HepG2 (cell line): ENCODE measurements around the gene RHOT2. TPM values are rescaled to one million over a fixed set of nuclear protein-coding genes. Genes with fewer than 3 reads are reported as not detected.
A peak's percentile ranks its signal among the peaks of the same experiment; 100 is the strongest.
"Not testable (repeated sequence)": the region's sequence is repeated elsewhere in the genome, so short reads cannot be mapped to it uniquely, and the experiment has no call there.

Experiments
- ATAC-seq: fragments of 200-7000 bp; cut with Tn5 transposase; 3 replicates; pipeline ENCODE4 v1.9.1; 2020; ENCODE audit warnings: mild to moderate bottlenecking, moderate library complexity
- BruUV-seq: library from RNA; stranded (reverse); fragments of 400-500 nt; replicated peaks from 2 replicates; lab custom pipeline; 2021; lab: Mats Ljungman, UMichigan
- CTCF ChIA-PET: fragments of 300-600 bp; formaldehyde crosslinking; extraction: SDS; loops from one replicate; lab custom pipeline; 2021; ENCODE audit warnings: low total read pairs, inconsistent platforms, low intra/inter-chr PET ratio; lab: Yijun Ruan, JAX
- POLR2A ChIA-PET: fragments of 350-600 bp; sonication (Branson Sonifier 250); formaldehyde crosslinking; loops from one replicate; lab custom pipeline; 2020; ENCODE audit warnings: antibody characterized with exemption, inconsistent platforms; lab: Yijun Ruan, JAX
- DNase-seq: peaks from one replicate; pipeline ENCODE4 v3.0.0-alpha.2; 2015; ENCODE audit warnings: low spot score
- FAIRE-seq: peaks from 3 replicates; lab custom pipeline; 2011; peaks lifted over from hg19 to GRCh38; lab: Jason Lieb, UNC
- H2AFZ ChIP-seq: one replicate; pipeline ENCODE4 v1.6.1; 2011; ENCODE audit warnings: low read length, inconsistent platforms
- H3K27ac ChIP-seq: fragments of 300-600 bp; 3 replicates; pipeline ENCODE4 v1.8.0; 2011; ENCODE audit warnings: mixed run types, mild to moderate bottlenecking, mixed read lengths, low read length, inconsistent platforms; ENCODE audit not compliant: insufficient read depth; ENCODE audit errors: extremely low read length
- H3K27me3 ChIP-seq, 2 experiments: fragments of 200-600 bp in 1 of 2; 2 replicates in 1 of 2; 3 replicates in 1 of 2; pipeline versions ENCODE4 v1.6.0 to v1.8.0; 2011; ENCODE audit warnings: low read length in 2 of 2, mild to moderate bottlenecking in 2 of 2, moderate library complexity in 2 of 2, inconsistent platforms in 1 of 2; ENCODE audit not compliant: insufficient read depth in 2 of 2, control insufficient read depth in 1 of 2
- H3K36me3 ChIP-seq, 2 experiments: fragments of 200-600 bp in 1 of 2; replicated peaks in 1 of 2; 2 replicates in 1 of 2; 3 replicates in 1 of 2; pipeline versions ENCODE4 v1.5.1 to v1.8.0; 2011; ENCODE audit warnings: low read length in 2 of 2, inconsistent platforms in 1 of 2; ENCODE audit not compliant: insufficient read depth in 2 of 2, control insufficient read depth in 1 of 2
- H3K4me1 ChIP-seq: 2 replicates; pipeline ENCODE4 v1.5.1; 2012; ENCODE audit warnings: low read length, inconsistent platforms; ENCODE audit not compliant: insufficient read depth
- H3K4me2 ChIP-seq: 2 replicates; pipeline ENCODE4 v1.6.0; 2011; ENCODE audit warnings: low read depth, low read length, inconsistent platforms
- H3K4me3 ChIP-seq, 3 experiments: fragments of 200-600 bp in 1 of 3; sonication (generic), shearing (Covaris generic) in 1 of 3; replicated peaks in 1 of 3; 2 replicates each; pipeline ENCODE4 v1.5.1; 2011 to 2016; ENCODE audit warnings: low read length in 3 of 3, inconsistent platforms in 2 of 3, low read depth in 2 of 3, mild to moderate bottlenecking in 2 of 3, control low read depth in 1 of 3, mixed read lengths in 1 of 3; ENCODE audit not compliant: insufficient read depth in 1 of 3
- H3K79me2 ChIP-seq: one replicate; pipeline ENCODE4 v1.6.1; 2011; ENCODE audit warnings: low read length, inconsistent platforms; ENCODE audit not compliant: insufficient read depth
- H3K9ac ChIP-seq: 2 replicates; pipeline ENCODE4 v1.6.0; 2011; ENCODE audit warnings: mild to moderate bottlenecking, low read depth, low read length, inconsistent platforms; ENCODE audit not compliant: insufficient read depth
- H3K9me3 ChIP-seq: 2 replicates; pipeline ENCODE4 v1.5.1; 2012; ENCODE audit warnings: mild to moderate bottlenecking, low read length
- H4K20me1 ChIP-seq: 2 replicates; pipeline ENCODE4 v1.6.0; 2011; ENCODE audit warnings: inconsistent platforms, mild to moderate bottlenecking, low read length, moderate library complexity; ENCODE audit not compliant: insufficient read depth
- MTA1 ChIP-seq: sonication (generic); formaldehyde crosslinking; IDR thresholded peaks from 2 replicates; pipeline ENCODE4 v1.4.0; 2020; ENCODE audit warnings: missing genetic modification reagents, mild to moderate bottlenecking, borderline replicate concordance
- PCBP1 ChIP-seq: fragments of 200-400 bp; formaldehyde crosslinking; IDR thresholded peaks from 2 replicates; pipeline ENCODE4 v1.6.1; 2017; ENCODE audit warnings: mild to moderate bottlenecking, low read depth, low read length, borderline replicate concordance
- RARG ChIP-seq: sonication (generic); formaldehyde crosslinking; IDR thresholded peaks from 2 replicates; pipeline ENCODE4 v1.4.0; 2020; ENCODE audit warnings: low read depth, mild to moderate bottlenecking, missing genetic modification reagents
- ZEB1 ChIP-seq: IDR thresholded peaks from 2 replicates; pipeline ENCODE4 v1.6.1; 2012; ENCODE audit warnings: mild to moderate bottlenecking, low read depth, inconsistent platforms; ENCODE audit not compliant: insufficient replicate concordance
- WGBS: methylation state at CpG from one replicate; pipeline ENCODE4 v1.1.6; 2017; ENCODE audit warnings: low lambda C conversion rate; 5-methylcytosine and 5-hydroxymethylcytosine counted together
- in situ Hi-C: cut with HindIII; loops from 2 replicates; pipeline ENCODE4 v1.10.0; 2017; ENCODE audit warnings: low pct_unique_long_range_greater_than_20kb; ENCODE audit not compliant: extremely low pct_ligation_motif_present
- intact Hi-C: fragments of 100-400 bp; cut with micrococcal nuclease; formaldehyde crosslinking; loops from one replicate; pipeline ENCODE4 v1.10.0; 2022; ENCODE audit not compliant: unreplicated experiment
- polyA plus RNA-seq, 8 experiments: library from polyadenylated mRNA; depleted of rRNA in 3 of 8; stranded (reverse) in 7 of 8; unstranded in 1 of 8; fragments of >200 nt; fragmentation: Illumina TruSeq in 4 of 8; extraction: Trizol in 4 of 8; gene quantifications; 2 replicates each; pipeline versions ENCODE4 v1.2.1 to v1.2.3, GENCODE V29; 2011 to 2016; ENCODE audit warnings: low read depth in 4 of 8, missing spikeins in 1 of 8, mixed read lengths in 1 of 8; ENCODE audit not compliant: insufficient read depth in 1 of 8
- total RNA-seq, 5 experiments: library from RNA; depleted of rRNA; stranded (reverse); fragments of >200 nt; fragmentation: Illumina TruSeq; extraction: Trizol; gene quantifications; 2 replicates each; pipeline ENCODE4 v1.2.3, GENCODE V29; 2016; ENCODE audit warnings: low read depth in 1 of 5
- TF ChIP-seq, protein P1 (sequence below): sonication (generic); formaldehyde crosslinking; IDR thresholded peaks from 2 replicates; pipeline ENCODE4 v1.4.0; 2020; ENCODE audit warnings: mild to moderate bottlenecking, missing genetic modification reagents
- TF ChIP-seq, protein P2 (sequence below): sonication (generic); formaldehyde crosslinking; IDR thresholded peaks from 2 replicates; pipeline ENCODE4 v1.4.0; 2020; ENCODE audit warnings: missing genetic modification reagents

The RHOT2 gene
- total and polyA plus RNA-seq, 2 of the 13 experiments (the other 11 are each of a cell fraction or from before 2014, with no cell fraction given): 63.6 to 76.9 TPM

DNA sequence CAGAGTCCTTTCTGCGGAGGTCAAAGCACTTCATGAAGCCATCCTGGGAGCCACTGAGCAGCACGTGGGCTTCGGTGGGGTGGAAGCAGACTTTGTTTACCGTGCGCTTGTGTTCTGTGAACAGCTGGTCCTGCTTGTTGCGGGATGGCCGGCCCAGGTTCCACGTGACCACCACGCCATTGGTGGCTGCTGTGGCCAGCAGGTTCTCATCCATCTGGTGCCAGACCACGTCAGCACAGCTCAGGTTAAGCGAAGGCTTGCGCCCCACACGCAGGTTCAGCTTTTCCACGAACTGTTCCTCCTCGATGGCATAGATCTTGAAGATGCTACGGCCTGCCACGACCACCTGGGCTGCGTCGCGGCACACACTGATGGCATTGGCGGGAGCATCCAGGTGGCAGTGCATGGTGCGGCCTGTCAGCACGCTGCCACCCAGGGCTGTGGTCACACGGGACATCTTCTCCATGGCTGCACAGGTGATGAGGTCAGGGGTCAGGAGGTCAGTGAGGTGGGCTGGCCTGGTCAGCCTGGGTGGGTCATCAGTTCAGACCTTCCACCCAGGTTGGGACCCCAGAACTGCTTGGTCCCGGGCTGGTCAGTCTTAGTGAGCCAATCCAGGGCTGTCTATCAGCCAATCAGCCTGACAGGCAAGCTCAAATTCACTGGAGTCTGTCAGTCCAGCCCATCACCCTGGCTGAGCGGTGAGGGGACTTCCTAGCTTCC is 21.4 kb downstream of the RHOT2 start (continued):
- TF ChIP-seq MTA1 (CRISPR knock-in tag): 0 out of 2 replicates have a peak, but pooled peaks have one; percentile 22
- TF ChIP-seq, protein P1, sequence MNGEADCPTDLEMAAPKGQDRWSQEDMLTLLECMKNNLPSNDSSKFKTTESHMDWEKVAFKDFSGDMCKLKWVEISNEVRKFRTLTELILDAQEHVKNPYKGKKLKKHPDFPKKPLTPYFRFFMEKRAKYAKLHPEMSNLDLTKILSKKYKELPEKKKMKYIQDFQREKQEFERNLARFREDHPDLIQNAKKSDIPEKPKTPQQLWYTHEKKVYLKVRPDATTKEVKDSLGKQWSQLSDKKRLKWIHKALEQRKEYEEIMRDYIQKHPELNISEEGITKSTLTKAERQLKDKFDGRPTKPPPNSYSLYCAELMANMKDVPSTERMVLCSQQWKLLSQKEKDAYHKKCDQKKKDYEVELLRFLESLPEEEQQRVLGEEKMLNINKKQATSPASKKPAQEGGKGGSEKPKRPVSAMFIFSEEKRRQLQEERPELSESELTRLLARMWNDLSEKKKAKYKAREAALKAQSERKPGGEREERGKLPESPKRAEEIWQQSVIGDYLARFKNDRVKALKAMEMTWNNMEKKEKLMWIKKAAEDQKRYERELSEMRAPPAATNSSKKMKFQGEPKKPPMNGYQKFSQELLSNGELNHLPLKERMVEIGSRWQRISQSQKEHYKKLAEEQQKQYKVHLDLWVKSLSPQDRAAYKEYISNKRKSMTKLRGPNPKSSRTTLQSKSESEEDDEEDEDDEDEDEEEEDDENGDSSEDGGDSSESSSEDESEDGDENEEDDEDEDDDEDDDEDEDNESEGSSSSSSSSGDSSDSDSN (CRISPR knock-in tag): 0 out of 2 replicates have a peak, but pooled peaks have one; percentile 11
- TF ChIP-seq ZEB1: no peak
- TF ChIP-seq, protein P2, sequence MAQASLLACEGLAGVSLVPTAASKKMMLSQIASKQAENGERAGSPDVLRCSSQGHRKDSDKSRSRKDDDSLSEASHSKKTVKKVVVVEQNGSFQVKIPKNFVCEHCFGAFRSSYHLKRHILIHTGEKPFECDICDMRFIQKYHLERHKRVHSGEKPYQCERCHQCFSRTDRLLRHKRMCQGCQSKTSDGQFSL (CRISPR knock-in tag): no peak
- TF ChIP-seq RARG (CRISPR knock-in tag): no peak

DNA sequence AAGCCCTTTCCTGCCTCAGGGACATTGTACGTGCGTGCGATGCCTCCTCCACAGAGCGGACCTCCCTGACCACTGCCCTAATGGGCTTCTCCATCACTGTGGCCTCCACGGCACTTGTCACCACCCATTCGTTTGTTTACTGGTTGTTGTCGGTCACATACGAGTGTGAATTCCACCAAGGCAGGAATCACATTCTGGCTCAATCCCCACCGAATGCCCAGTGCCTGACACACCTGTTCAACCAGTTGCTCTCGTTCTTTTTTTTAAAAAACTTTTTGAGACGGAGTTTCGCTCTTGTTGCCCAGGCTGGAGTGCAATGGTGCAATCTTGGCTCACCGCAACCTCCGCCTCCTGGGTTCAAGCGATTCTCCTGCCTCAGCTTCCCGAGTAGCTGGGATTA is 23.3 kb downstream of the RHOT2 start:
- FAIRE-seq, POLR2A ChIA-PET, intact Hi-C loops, H3K4me3 ChIP-seq, DNase-seq, H4K20me1 ChIP-seq, H3K4me2 ChIP-seq: not testable (repeated sequence)
- H3K4me1 ChIP-seq: peaks cover 26% of the 10 kb centered on the region
- WGBS: 88% methylated on average over 16 of the region's 16 CpGs
- TF ChIP-seq PCBP1: 0 out of 2 replicates have a peak, but pooled peaks have one; percentile 46
- TF ChIP-seq, all 625 proteins: peak for 1; not testable (repeated sequence) for 624
- H3K27me3 ChIP-seq: peaks cover 7 to 29% of the 10 kb centered on the region in 2 experiments
- H3K36me3 ChIP-seq, H3K9ac ChIP-seq, BruUV-seq, ATAC-seq, CTCF ChIA-PET, H3K27ac ChIP-seq, H2AFZ ChIP-seq, H3K79me2 ChIP-seq, H3K9me3 ChIP-seq, in situ Hi-C loops: not testable (repeated sequence)
